KMS-11 (cell line): ENCODE results near the gene SCAMP1.

ENCODE experiments used
- H2AFZ ChIP-seq: fragments of 200-600 bp; sonication (generic); 2 replicates; pipeline ENCODE4 v1.6.1; 2016; ENCODE audit warnings: antibody characterized with exemption, mixed run types, low read depth
- H3K27ac ChIP-seq: fragments of 200-600 bp; sonication (generic); 2 replicates; pipeline ENCODE4 v1.6.1; 2016; ENCODE audit warnings: mild to moderate bottlenecking, mixed run types
- H3K27me3 ChIP-seq: fragments of 200-600 bp; sonication (generic); 2 replicates; pipeline ENCODE4 v1.6.1; 2017; ENCODE audit warnings: mild to moderate bottlenecking, low read depth, mixed run types, moderate library complexity; ENCODE audit not compliant: insufficient read depth
- H3K36me3 ChIP-seq: fragments of 200-600 bp; sonication (generic); 2 replicates; pipeline ENCODE4 v1.6.1; 2017; ENCODE audit warnings: mild to moderate bottlenecking, mixed run types; ENCODE audit not compliant: insufficient read depth
- H3K4me1 ChIP-seq: fragments of 200-600 bp; sonication (generic); 2 replicates; pipeline ENCODE4 v1.6.1; 2016; ENCODE audit warnings: mild to moderate bottlenecking, low read depth, mixed run types; ENCODE audit not compliant: poor library complexity, severe bottlenecking
- H3K4me2 ChIP-seq: fragments of 200-600 bp; sonication (generic); 2 replicates; pipeline ENCODE4 v1.7.0; 2016; ENCODE audit warnings: mild to moderate bottlenecking, mixed run types
- H3K4me3 ChIP-seq: fragments of 200-600 bp; sonication (generic); IDR thresholded peaks from 2 replicates; pipeline ENCODE4 v1.6.1; 2017; ENCODE audit warnings: low read depth, low read length, mixed read lengths; ENCODE audit not compliant: insufficient read depth
- H3K79me2 ChIP-seq: fragments of 200-600 bp; sonication (generic); 2 replicates; pipeline ENCODE4 v1.6.1; 2016; ENCODE audit warnings: low read depth, mixed run types; ENCODE audit not compliant: insufficient read depth
- H3K9ac ChIP-seq: fragments of 200-600 bp; sonication (generic); 2 replicates; pipeline ENCODE4 v1.6.1; 2016; ENCODE audit warnings: mild to moderate bottlenecking, mixed run types
- H4K20me1 ChIP-seq: fragments of 200-600 bp; sonication (generic); 2 replicates; pipeline ENCODE4 v1.6.1; 2016; ENCODE audit warnings: mild to moderate bottlenecking, mixed run types; ENCODE audit not compliant: insufficient read depth
- CTCF ChIP-seq: fragments of 200-600 bp; sonication (generic); conservative IDR thresholded peaks from 2 replicates; pipeline ENCODE4 v1.6.1; 2017; ENCODE audit warnings: low read depth, mild to moderate bottlenecking, antibody characterized with exemption, low read length, moderate library complexity, mixed read lengths

Gene SCAMP1

GRCh38 chr5:78512435-78512834, 152.0 kb downstream of the SCAMP1 start:
- Histone ChIP-seq H3K9ac (no peak overlapping the region), H3K4me2 (no peak overlapping the region)
- no peak for TF ChIP-seq CTCF

DNA sequence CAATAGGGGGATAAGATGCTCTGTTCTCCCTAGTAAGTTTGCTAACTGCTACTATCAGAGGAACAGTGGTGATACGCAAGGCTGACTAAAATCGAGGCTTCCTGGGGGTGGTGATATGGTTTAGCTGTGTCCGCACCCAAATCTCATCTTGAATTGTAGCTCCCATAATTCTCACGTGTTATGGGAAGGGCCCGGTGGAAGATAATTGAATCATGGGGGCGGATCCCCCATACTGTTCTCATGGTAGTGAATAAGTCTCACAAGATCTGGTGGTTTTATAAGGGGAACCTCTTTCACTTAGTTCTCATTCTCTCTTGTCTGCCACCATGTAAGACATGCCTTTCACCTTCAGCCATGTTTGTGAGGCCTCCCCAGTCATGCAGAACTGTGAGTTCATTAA, 153.0 kb downstream of the SCAMP1 start:
- TF ChIP-seq CTCF = no peak
- no peak overlapping the region for H3K4me2 ChIP-seq
- H3K9ac ChIP-seq = no peak overlapping the region
- H2AFZ ChIP-seq = no peak overlapping the region
- no peaks in the 10 kb centered on the region for H3K27me3 ChIP-seq
- no peaks in the 10 kb centered on the region for H3K79me2 ChIP-seq
- H3K4me1 ChIP-seq = peaks cover 9% of the 10 kb centered on the region
- H3K36me3 ChIP-seq = no peaks in the 10 kb centered on the region
- H3K27ac ChIP-seq = no peak overlapping the region
- H4K20me1 ChIP-seq = no peaks in the 10 kb centered on the region
- no peak overlapping the region for H3K4me3 ChIP-seq

More at GRCh38 chr5:78512435-78512834, 152.0 kb downstream of the SCAMP1 start:
- Histone ChIP-seq H3K27ac (no peak overlapping the region), H3K4me3 (no peak overlapping the region), H3K4me1 (peaks cover 9% of the 10 kb centered on the region), H2AFZ (no peak overlapping the region), H4K20me1 (no peaks in the 10 kb centered on the region), H3K79me2 (no peaks in the 10 kb centered on the region), H3K36me3 (no peaks in the 10 kb centered on the region), H3K27me3 (no peaks in the 10 kb centered on the region)

GRCh38 chr5:78514427-78515330, 154.3 kb downstream of the SCAMP1 start:
- Histone ChIP-seq H3K9ac (no peak overlapping the region), H3K36me3 (no peaks in the 10 kb centered on the region), H4K20me1 (no peaks in the 10 kb centered on the region), H3K27me3 (no peaks in the 10 kb centered on the region), H3K27ac (no peak overlapping the region), H3K4me1 (peaks cover 9% of the 10 kb centered on the region), H2AFZ (no peak overlapping the region), H3K4me2 (no peak overlapping the region), H3K79me2 (no peaks in the 10 kb centered on the region), H3K4me3 (no peak overlapping the region)
- TF ChIP-seq CTCF = no peak

DNA sequence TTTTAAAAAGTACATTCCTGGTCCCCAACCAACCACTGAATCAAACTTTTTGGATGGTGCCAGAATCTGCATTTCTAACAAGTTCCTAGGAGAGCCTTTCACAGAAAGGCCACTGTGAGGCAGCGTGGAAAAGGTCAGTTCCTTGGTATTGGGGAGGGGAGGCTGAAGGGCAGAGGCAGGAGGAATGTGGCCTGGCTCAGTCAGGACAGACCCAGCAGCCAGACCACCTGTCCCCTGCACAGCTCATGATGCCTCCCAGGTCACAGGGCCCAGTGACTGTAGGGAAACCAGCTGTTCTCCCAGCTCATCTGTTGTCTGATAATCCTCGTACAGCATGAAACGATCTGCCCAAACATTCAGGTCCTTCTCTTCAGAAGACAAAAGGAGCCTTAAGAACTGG, 155.3 kb downstream of the SCAMP1 start:
- H2AFZ ChIP-seq = no peak overlapping the region
- no peaks in the 10 kb centered on the region for H3K79me2 ChIP-seq
- no peak overlapping the region for H3K4me3 ChIP-seq
- no peak overlapping the region for H3K9ac ChIP-seq
- H3K4me1 ChIP-seq = peaks cover 1% of the 10 kb centered on the region
- no peak for TF ChIP-seq CTCF
- H3K27ac ChIP-seq = no peak overlapping the region
- no peaks in the 10 kb centered on the region for H3K36me3 ChIP-seq
- H3K4me2 ChIP-seq = no peak overlapping the region
- no peaks in the 10 kb centered on the region for H3K27me3 ChIP-seq
- H4K20me1 ChIP-seq = no peaks in the 10 kb centered on the region
